ENCODE results near the gene MITF.

GRCh38 chr3:69791919-69792399 is 52.7 kb downstream of the MITF start:
- TF ChIP-seq EZH2 (IDR thresholded peaks at IDR 0.05) (no peak), POLR2AphosphoS5 (IDR thresholded peaks at IDR 0.05; ENCODE audit: borderline replicate concordance, low read depth, low read length) (no peak)
